GM18498 (cell line): Measurements from ENCODE around the gene SOX18.
A peak's percentile ranks its signal among the peaks of the same experiment; 100 is the strongest.

Experiments used
- ATAC-seq: cut with Tn5 transposase; IDR thresholded peaks from one replicate; pipeline ENCODE4 v1.9.1; 2021; ENCODE audit warnings: mild to moderate bottlenecking, moderate library complexity; ENCODE audit not compliant: unreplicated experiment

The SOX18 gene

GRCh38 chr20:64069209-64069613 is 19.8 kb upstream of the SOX18 start:
- ATAC-seq: no peak

GRCh38 chr20:64068386-64069208 is 19.2 kb upstream of the SOX18 start:
- no peak for ATAC-seq

GRCh38 chr20:64067733-64068307 is 18.4 kb upstream of the SOX18 start:
- no peak for ATAC-seq

GRCh38 chr20:64067005-64067632 is 17.7 kb upstream of the SOX18 start:
- ATAC-seq: no peak

GRCh38 chr20:64065974-64066343 is 16.5 kb upstream of the SOX18 start:
- ATAC-seq: peak; percentile 39

GRCh38 chr20:64065062-64065973 is 15.9 kb upstream of the SOX18 start:
- no peak for ATAC-seq

- ATAC-seq: no peak
Measured at GRCh38 chr20:64064145-64064698, 14.8 kb upstream of the SOX18 start.

- ATAC-seq: no peak
Measured at GRCh38 chr20:64063389-64064144, 14.1 kb upstream of the SOX18 start.

GRCh38 chr20:64062596-64063388 is 13.4 kb upstream of the SOX18 start, which contains the start of gene TCEA2:
TSS of gene TCEA2 (plus strand) at chr20:64063198. CDS start at chr20:64063313, 115 bp downstream.
- ATAC-seq: peak; percentile 80

- no peak for ATAC-seq
Measured at GRCh38 chr20:64062276-64062595, 12.8 kb upstream of the SOX18 start.

GRCh38 chr20:64058536-64058935 is 9.1 kb upstream of the SOX18 start:
- no peak for ATAC-seq

GRCh38 chr20:64057628-64058498 is 8.4 kb upstream of the SOX18 start:
- no peak for ATAC-seq

GRCh38 chr20:64056889-64057627 is 7.6 kb upstream of the SOX18 start:
- ATAC-seq: no peak

- no peak for ATAC-seq
Measured at GRCh38 chr20:64056639-64056888, 7.1 kb upstream of the SOX18 start.

- no peak for ATAC-seq
Measured at GRCh38 chr20:64055893-64056638, 6.6 kb upstream of the SOX18 start.

GRCh38 chr20:64055396-64055892 is 6.0 kb upstream of the SOX18 start:
- no peak for ATAC-seq
